ENCODE measurements around the gene LSM14A.

Gene LSM14A

GRCh38 chr19:34222386-34222785, 50.1 kb downstream of the LSM14A start:
- H3K9me2 ChIP-seq (replicated peaks; ENCODE audit: low read depth, low read length) = no peaks in the 10 kb centered on the region
- H3K27me3 ChIP-seq (ENCODE audit: insufficient read depth, low read length, poor library complexity, severe bottlenecking) = no peaks in the 10 kb centered on the region
- peaks cover 30% of the 10 kb centered on the region for H3K4me1 ChIP-seq (ENCODE audit: insufficient read depth, low read length, poor library complexity, severe bottlenecking)
- TF ChIP-seq CTCF (conservative IDR thresholded peaks at IDR 0.05; ENCODE audit: low read length) (no peak), EZH2phosphoT487 (IDR thresholded peaks at IDR 0.05; ENCODE audit: borderline replicate concordance) (no peak)
- H3K9ac ChIP-seq (ENCODE audit: low read depth, low read length, poor library complexity, severe bottlenecking) = no peak overlapping the region
- H3K4me2 ChIP-seq (ENCODE audit: low read depth, low read length, poor library complexity, severe bottlenecking) = no peak overlapping the region
- H3K36me3 ChIP-seq (ENCODE audit: insufficient read depth, low read length) = peaks cover 84% of the 10 kb centered on the region
- peaks cover 15% of the 10 kb centered on the region; the same call in 1 of the 2 replicates for H3F3A ChIP-seq (ENCODE audit: low read depth)
- H4K20me1 ChIP-seq (ENCODE audit: insufficient read depth, low read length, poor library complexity, severe bottlenecking) = peaks cover 92% of the 10 kb centered on the region
- H2AFZ ChIP-seq (ENCODE audit: low read length) = no peak overlapping the region
- H3K9me3 ChIP-seq (ENCODE audit: insufficient read depth, low read depth, low read length) = no peaks in the 10 kb centered on the region
- H3K79me2 ChIP-seq (ENCODE audit: insufficient read depth, low read length) = no peaks in the 10 kb centered on the region
- H3K4me3 ChIP-seq (ENCODE audit: low read length, poor library complexity, severe bottlenecking) = no peak overlapping the region

GRCh38 chr19:34224996-34225658, 52.8 kb downstream of the LSM14A start:
- Histone ChIP-seq H3K9ac (ENCODE audit: low read depth, low read length, poor library complexity, severe bottlenecking) (no peak overlapping the region), H3K4me3 (ENCODE audit: low read length, poor library complexity, severe bottlenecking) (no peak overlapping the region), H4K20me1 (ENCODE audit: insufficient read depth, low read length, poor library complexity, severe bottlenecking) (peaks cover 68% of the 10 kb centered on the region), H3F3A (ENCODE audit: low read depth) (peaks cover 5% of the 10 kb centered on the region; the same call in 1 of the 2 replicates), H3K4me1 (ENCODE audit: insufficient read depth, low read length, poor library complexity, severe bottlenecking) (peaks cover 17% of the 10 kb centered on the region), H3K9me3 (ENCODE audit: insufficient read depth, low read depth, low read length) (no peaks in the 10 kb centered on the region), H3K27me3 (ENCODE audit: insufficient read depth, low read length, poor library complexity, severe bottlenecking) (no peaks in the 10 kb centered on the region), H2AFZ (ENCODE audit: low read length) (no peak overlapping the region), H3K36me3 (ENCODE audit: insufficient read depth, low read length) (peaks cover 96% of the 10 kb centered on the region), H3K79me2 (ENCODE audit: insufficient read depth, low read length) (no peaks in the 10 kb centered on the region), H3K4me2 (ENCODE audit: low read depth, low read length, poor library complexity, severe bottlenecking) (no peak overlapping the region), H3K9me2 (replicated peaks; ENCODE audit: low read depth, low read length) (no peaks in the 10 kb centered on the region)
- TF ChIP-seq EZH2phosphoT487 (IDR thresholded peaks at IDR 0.05; ENCODE audit: borderline replicate concordance) (no peak), CTCF (conservative IDR thresholded peaks at IDR 0.05; ENCODE audit: low read length) (no peak)

- no peaks in the 10 kb centered on the region for H3K79me2 ChIP-seq (ENCODE audit: insufficient read depth, low read length)
- peaks cover 17% of the 10 kb centered on the region for H3K4me1 ChIP-seq (ENCODE audit: insufficient read depth, low read length, poor library complexity, severe bottlenecking)
- H2AFZ ChIP-seq (ENCODE audit: low read length) = no peak overlapping the region
- no peak overlapping the region for H3K4me3 ChIP-seq (ENCODE audit: low read length, poor library complexity, severe bottlenecking)
- no peak overlapping the region for H3K4me2 ChIP-seq (ENCODE audit: low read depth, low read length, poor library complexity, severe bottlenecking)
- H3K9me2 ChIP-seq (replicated peaks; ENCODE audit: low read depth, low read length) = no peaks in the 10 kb centered on the region
- H3K9me3 ChIP-seq (ENCODE audit: insufficient read depth, low read depth, low read length) = no peaks in the 10 kb centered on the region
- peaks cover 5% of the 10 kb centered on the region; the same call in 1 of the 2 replicates for H3F3A ChIP-seq (ENCODE audit: low read depth)
- H3K27me3 ChIP-seq (ENCODE audit: insufficient read depth, low read length, poor library complexity, severe bottlenecking) = no peaks in the 10 kb centered on the region
- peaks cover 96% of the 10 kb centered on the region for H3K36me3 ChIP-seq (ENCODE audit: insufficient read depth, low read length)
- no peak for TF ChIP-seq CTCF (conservative IDR thresholded peaks at IDR 0.05; ENCODE audit: low read length)
- no peak for TF ChIP-seq EZH2phosphoT487 (IDR thresholded peaks at IDR 0.05; ENCODE audit: borderline replicate concordance)
- H4K20me1 ChIP-seq (ENCODE audit: insufficient read depth, low read length, poor library complexity, severe bottlenecking) = peaks cover 64% of the 10 kb centered on the region
- H3K9ac ChIP-seq (ENCODE audit: low read depth, low read length, poor library complexity, severe bottlenecking) = no peak overlapping the region
These were observed 53.3 kb downstream of the LSM14A start for GRCh38 chr19:34225659-34226015.
